GM23338 (cell line): Measurements from ENCODE around the gene PASK. TPM values are rescaled to one million over a fixed set of nuclear protein-coding genes. Genes with fewer than 3 reads are reported as not detected.

Experiments used
- ATAC-seq: fragments of 200-7000 bp; cut with Tn5 transposase; 3 replicates; pipeline ENCODE4 v1.9.1; 2020
- DNase-seq: peaks from one replicate; pipeline ENCODE4 v3.0.0-alpha.2; 2015; ENCODE audit warnings: low spot score
- H2AFZ ChIP-seq: fragments of 200-600 bp; sonication (generic); 2 replicates; pipeline ENCODE4 v1.8.0; 2016; ENCODE audit warnings: antibody characterized with exemption, mild to moderate bottlenecking, moderate library complexity
- H3F3A ChIP-seq: fragments of 200-600 bp; sonication (generic); replicated peaks from 2 replicates; pipeline ENCODE4 v1.8.0; 2017; ENCODE audit warnings: antibody characterized with exemption, mixed run types, low read depth
- H3K27ac ChIP-seq: fragments of 200-600 bp; sonication (generic); 2 replicates; pipeline ENCODE4 v1.6.1; 2016; ENCODE audit warnings: low read depth
- H3K27me3 ChIP-seq: fragments of 200-600 bp; sonication (generic); 2 replicates; pipeline ENCODE4 v1.8.0; 2016; ENCODE audit warnings: mild to moderate bottlenecking, mixed run types, moderate library complexity; ENCODE audit not compliant: insufficient read depth
- H3K36me3 ChIP-seq: fragments of 200-600 bp; sonication (generic); 2 replicates; pipeline ENCODE4 v1.8.0; 2016; ENCODE audit warnings: mild to moderate bottlenecking; ENCODE audit not compliant: insufficient read depth
- H3K4me1 ChIP-seq: fragments of 200-600 bp; sonication (generic); 2 replicates; pipeline ENCODE4 v1.8.0; 2016; ENCODE audit warnings: mild to moderate bottlenecking, moderate library complexity; ENCODE audit not compliant: insufficient read depth
- H3K4me2 ChIP-seq: fragments of 200-600 bp; sonication (generic); 2 replicates; pipeline ENCODE4 v1.7.1; 2017; ENCODE audit warnings: mixed run types
- H3K4me3 ChIP-seq: fragments of 200-600 bp; sonication (generic); 2 replicates; pipeline ENCODE4 v1.6.1; 2016; ENCODE audit warnings: mixed run types
- H3K79me2 ChIP-seq: fragments of 200-600 bp; sonication (generic); replicated peaks from 2 replicates; pipeline ENCODE4 v1.8.0; 2017; ENCODE audit warnings: mild to moderate bottlenecking; ENCODE audit not compliant: insufficient read depth
- H3K9me2 ChIP-seq: fragments of 200-600 bp; sonication (generic); 2 replicates; pipeline ENCODE4 v1.8.0; 2017; ENCODE audit not compliant: insufficient read depth
- H4K20me1 ChIP-seq: fragments of 200-600 bp; sonication (generic); replicated peaks from 2 replicates; pipeline ENCODE4 v1.8.0; 2017; ENCODE audit warnings: mild to moderate bottlenecking; ENCODE audit not compliant: insufficient read depth
- H3K27ac Mint-ChIP-seq: 2 replicates; pipeline ENCODE4 v1.8.0; 2020; ENCODE audit warnings: inconsistent platforms, mild to moderate bottlenecking, moderate library complexity, mixed read lengths
- H3K27me3 Mint-ChIP-seq: 3 replicates; pipeline ENCODE4 v1.8.0; 2022; ENCODE audit warnings: low read depth, mild to moderate bottlenecking, moderate library complexity, mixed read lengths, inconsistent platforms; ENCODE audit not compliant: insufficient read depth, poor library complexity
- H3K36me3 Mint-ChIP-seq: 3 replicates; pipeline ENCODE4 v1.8.0; 2021; ENCODE audit warnings: low read depth, mild to moderate bottlenecking, inconsistent platforms, moderate library complexity, mixed read lengths
- H3K4me1 Mint-ChIP-seq: 3 replicates; pipeline ENCODE4 v1.8.0; 2020; ENCODE audit warnings: mild to moderate bottlenecking, inconsistent platforms, mixed read lengths
- H3K4me3 Mint-ChIP-seq: 3 replicates; pipeline ENCODE4 v1.8.0; 2021; ENCODE audit warnings: moderate library complexity, mild to moderate bottlenecking, inconsistent platforms, mixed read lengths
- H3K9me3 Mint-ChIP-seq: 3 replicates; pipeline ENCODE4 v1.8.0; 2020; ENCODE audit warnings: moderate library complexity, mild to moderate bottlenecking, inconsistent platforms, mixed read lengths
- CREB1 ChIP-seq: fragments of 250-450 bp; sonication (Bioruptor Pico); IDR thresholded peaks from 2 replicates; pipeline ENCODE4 v1.5.0; 2020; ENCODE audit warnings: low read depth, mild to moderate bottlenecking, moderate library complexity
- CTCF ChIP-seq, 2 experiments: fragments of 200-600 bp in 1 of 2; sonication (generic) in 1 of 2; conservative IDR thresholded peaks; 2 replicates each; pipeline versions ENCODE4 v1.5.1 to v1.6.1; 2016 to 2017; ENCODE audit warnings: antibody characterized with exemption in 2 of 2, low read depth in 2 of 2, mild to moderate bottlenecking in 2 of 2, moderate library complexity in 1 of 2
- ETS1 ChIP-seq: IDR thresholded peaks from 2 replicates; pipeline ENCODE4 v1.6.1; 2016; ENCODE audit warnings: antibody characterized with exemption
- EZH2 ChIP-seq: fragments of 200-600 bp; sonication (generic); IDR thresholded peaks from one replicate; pipeline ENCODE4 v1.8.0; 2017; ENCODE audit warnings: antibody characterized with exemption, mild to moderate bottlenecking, low read depth; ENCODE audit not compliant: unreplicated experiment
- EZH2phosphoT487 ChIP-seq: fragments of 200-600 bp; sonication (generic); IDR thresholded peaks from one replicate; pipeline ENCODE4 v1.8.1; 2018; ENCODE audit warnings: antibody characterized with exemption; ENCODE audit not compliant: unreplicated experiment
- JUNB ChIP-seq: IDR thresholded peaks from one replicate; pipeline ENCODE4 v1.6.1; 2016; ENCODE audit warnings: antibody characterized with exemption; ENCODE audit not compliant: unreplicated experiment
- NANOG ChIP-seq: IDR thresholded peaks from 2 replicates; pipeline ENCODE4 v1.6.1; 2016; ENCODE audit warnings: antibody characterized with exemption, borderline replicate concordance
- POLR2AphosphoS5 ChIP-seq: IDR thresholded peaks from 2 replicates; pipeline ENCODE4 v1.6.1; 2016; ENCODE audit warnings: antibody characterized with exemption, low read depth
- REST ChIP-seq: IDR thresholded peaks from one replicate; pipeline ENCODE4 v1.6.1; 2018; ENCODE audit warnings: antibody characterized with exemption; ENCODE audit not compliant: unreplicated experiment
- STAT1 ChIP-seq: IDR thresholded peaks from one replicate; pipeline ENCODE4 v1.6.1; 2016; ENCODE audit warnings: antibody characterized with exemption; ENCODE audit not compliant: unreplicated experiment
- ZNF114 ChIP-seq: fragments of 250-450 bp; sonication (Bioruptor Pico); IDR thresholded peaks from 2 replicates; pipeline ENCODE4 v1.5.0; 2020; ENCODE audit warnings: mild to moderate bottlenecking, moderate library complexity
- ZNF331 ChIP-seq: fragments of 250-450 bp; sonication (Bioruptor Pico); IDR thresholded peaks from 2 replicates; pipeline ENCODE4 v1.5.0; 2020; ENCODE audit warnings: low read depth, mild to moderate bottlenecking, moderate library complexity
- ZNF462 ChIP-seq: fragments of 250-450 bp; sonication (Bioruptor Pico); IDR thresholded peaks from 2 replicates; pipeline ENCODE4 v1.5.0; 2020; ENCODE audit warnings: mild to moderate bottlenecking, moderate library complexity
- polyA plus RNA-seq: library from polyadenylated mRNA; unstranded; fragments of >200 nt; fragmentation: Nextera tagmentation; extraction: Ambion mirVana; gene quantifications from 2 replicates; pipeline ENCODE4 v1.2.1, GENCODE V29; 2016
- total RNA-seq: library from RNA; depleted of rRNA; stranded (reverse); fragments of >200 nt; shearing (Covaris generic); gene quantifications from 2 replicates; pipeline ENCODE4 v1.2.3, GENCODE V29; 2014

PASK gene
- total and polyA plus RNA-seq, 2 experiments from 2014 or later = 12.5 to 38.4 TPM

- H3K4me2 ChIP-seq = no peak overlapping the region
- H3K36me3 Mint-ChIP-seq = no peaks in the 10 kb centered on the region
- no peaks in the 10 kb centered on the region for H3K36me3 ChIP-seq
- H3K4me1 Mint-ChIP-seq = no peaks in the 10 kb centered on the region
- H3K27ac ChIP-seq = no peak overlapping the region
- no peaks in the 10 kb centered on the region; the same call in 2 of the 3 replicates for H3K9me3 Mint-ChIP-seq
- H4K20me1 ChIP-seq = no peaks in the 10 kb centered on the region
- peaks cover 9% of the 10 kb centered on the region for H3K27me3 Mint-ChIP-seq
- H3K9me2 ChIP-seq = no peaks in the 10 kb centered on the region
- no peak for DNase-seq
- no peaks in the 10 kb centered on the region for H3K4me1 ChIP-seq
- peak; percentile 23 for ATAC-seq
- no peaks in the 10 kb centered on the region for H3K27me3 ChIP-seq
- H3K79me2 ChIP-seq = no peaks in the 10 kb centered on the region
- no peak overlapping the region for H3K4me3 Mint-ChIP-seq
- no peak overlapping the region for H3K27ac Mint-ChIP-seq
- TF ChIP-seq ZNF331 (CRISPR knock-in tag) = no peak
- no peak for TF ChIP-seq NANOG
- no peak for TF ChIP-seq ETS1
- TF ChIP-seq ZNF462 (CRISPR knock-in tag) = no peak
- TF ChIP-seq POLR2AphosphoS5 = no peak
- no peak for TF ChIP-seq JUNB
- no peak for TF ChIP-seq ZNF114
- no peak for TF ChIP-seq STAT1
- no peak for TF ChIP-seq CREB1 (CRISPR knock-in tag)
- no peak for TF ChIP-seq REST
- TF ChIP-seq EZH2 = no peak
- TF ChIP-seq CTCF (conservative IDR thresholded peaks at IDR 0.05; ENCODE audit: low read depth in 2 of 2) = no peak
- no peak for TF ChIP-seq EZH2phosphoT487
- no peak overlapping the region for H3K4me3 ChIP-seq
- H2AFZ ChIP-seq = no peak overlapping the region
- no peaks in the 10 kb centered on the region for H3F3A ChIP-seq
Measured at GRCh38 chr2:241198381-241199279, 49.4 kb upstream of the PASK start.
